Left kidney (tissue), 2 donors: ENCODE results near the gene FLNB. TPM values are rescaled to one million over a fixed set of nuclear protein-coding genes. Genes with fewer than 3 reads are reported as not detected.

Experiments used
- DNase-seq: peaks from one replicate; pipeline ENCODE4 v3.0.0-alpha.2; 2013
- polyA plus RNA-seq: library from polyadenylated mRNA; unstranded; fragments of 120-200 nt; gene quantifications from one replicate; pipeline ENCODE4 v1.2.1, GENCODE V29; 2013; ENCODE audit not compliant: insufficient read length

The FLNB gene
- polyA plus RNA-seq, 1 donor: 176 TPM

DNA sequence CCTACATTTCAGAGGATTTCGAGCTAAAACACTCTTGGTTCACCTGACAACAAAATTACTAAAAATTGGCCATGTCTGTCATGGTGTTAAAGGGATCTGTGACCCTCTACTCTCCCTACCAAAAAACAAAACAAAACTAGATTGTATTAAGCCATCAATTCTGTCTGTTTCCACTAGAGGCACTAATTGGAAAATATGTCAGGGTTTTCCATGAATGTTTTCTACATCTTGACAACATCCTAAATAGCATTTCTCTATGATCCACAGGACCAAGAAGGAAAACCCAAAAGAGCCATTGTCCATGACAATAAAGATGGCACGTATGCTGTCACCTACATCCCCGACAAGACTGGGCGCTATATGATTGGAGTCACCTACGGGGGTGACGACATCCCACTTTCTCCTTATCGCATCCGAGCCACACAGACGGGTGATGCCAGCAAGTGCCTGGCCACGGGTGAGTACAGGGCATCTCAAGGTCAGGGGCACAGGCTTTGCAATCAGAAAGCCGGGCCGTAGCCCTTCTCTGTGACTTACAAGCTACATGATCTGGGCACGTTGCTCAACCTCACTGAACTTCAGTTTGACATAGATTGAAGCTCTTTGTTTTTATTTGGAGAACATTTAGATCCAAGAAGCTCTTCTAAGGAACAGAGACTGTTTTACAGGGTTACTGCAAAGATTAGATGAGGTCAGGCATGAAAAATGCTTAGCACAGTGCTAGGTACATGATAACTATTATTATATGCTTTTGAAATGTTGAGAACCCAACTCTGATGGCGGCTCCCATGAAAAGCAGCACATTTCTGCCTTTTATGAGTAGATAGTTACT is 127.7 kb downstream of the FLNB start:
- no peak for DNase-seq

DNA sequence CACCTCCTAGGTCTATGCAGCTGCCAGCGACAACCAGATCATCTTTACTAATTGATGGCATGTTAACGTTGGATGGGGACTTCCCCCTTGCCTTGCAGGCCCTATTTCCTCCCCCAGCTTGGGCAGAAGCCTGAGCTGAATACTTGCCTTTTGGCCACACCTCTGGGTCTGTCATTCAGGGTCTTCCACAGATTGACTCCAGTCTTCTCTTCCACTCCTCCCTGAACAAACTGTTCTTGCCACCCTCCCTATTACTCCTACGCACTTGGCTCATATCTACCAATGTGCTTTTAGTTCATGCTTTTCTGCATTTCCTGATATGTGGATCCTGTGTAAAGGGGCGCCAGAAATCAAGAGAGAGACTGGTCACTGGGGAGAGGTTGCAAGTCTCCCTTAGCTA is 129.1 kb downstream of the FLNB start:
- DNase-seq: no peak

DNA sequence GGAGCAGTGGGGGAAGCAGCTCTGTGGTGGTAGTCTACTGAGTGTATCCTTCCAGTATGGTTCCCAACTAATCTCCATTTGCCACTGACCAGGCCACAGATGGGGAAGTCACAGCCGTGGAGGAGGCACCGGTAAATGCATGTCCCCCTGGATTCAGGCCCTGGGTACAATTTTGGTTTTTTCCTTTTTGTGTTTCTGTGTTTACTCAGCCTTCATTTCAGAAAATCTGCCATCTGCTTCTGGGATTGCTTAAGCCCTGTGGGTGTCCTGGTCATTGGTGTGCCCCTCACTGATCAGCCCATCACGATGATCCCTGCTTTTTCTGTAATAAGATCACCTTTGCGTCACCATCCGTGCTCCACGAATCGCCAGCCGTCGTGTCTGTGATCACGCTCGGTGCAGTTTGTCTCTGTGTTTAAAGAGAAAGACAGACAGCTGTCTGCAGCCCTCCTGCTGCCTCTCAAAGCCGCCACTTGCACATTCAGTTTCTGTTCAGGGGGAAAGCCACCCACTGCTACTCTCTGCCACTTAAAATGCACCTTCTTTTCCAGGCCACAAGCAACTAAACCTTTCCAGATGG is 133.6 kb downstream of the FLNB start:
- DNase-seq: no peak

DNA sequence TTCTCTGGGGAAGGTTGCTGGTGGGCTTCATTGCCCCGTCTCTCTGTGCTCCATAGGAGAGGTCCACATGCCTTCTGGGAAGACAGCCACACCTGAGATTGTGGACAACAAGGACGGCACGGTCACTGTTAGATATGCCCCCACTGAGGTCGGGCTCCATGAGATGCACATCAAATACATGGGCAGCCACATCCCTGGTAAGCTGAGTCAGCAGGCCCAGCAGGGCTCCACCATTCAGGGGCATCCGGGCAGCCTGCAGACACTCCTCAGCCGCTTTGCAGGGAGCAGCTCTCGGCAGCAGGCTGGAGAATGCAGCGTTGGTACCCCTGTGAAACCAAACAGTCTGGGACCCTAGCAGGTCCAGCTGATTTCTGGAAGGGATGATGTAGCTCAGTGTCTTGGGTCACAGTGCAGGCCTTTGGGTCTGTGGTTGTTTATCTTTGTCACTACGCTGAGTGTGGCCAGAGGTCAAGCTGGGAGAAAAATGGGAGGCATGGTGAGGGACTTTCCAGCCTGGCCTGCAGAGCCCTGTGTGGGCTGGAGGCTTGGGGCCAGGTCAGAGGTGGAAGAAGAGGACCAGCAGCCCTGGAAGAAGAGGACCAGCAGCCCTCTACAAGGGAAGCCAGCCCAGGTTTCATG is 135.3 kb downstream of the FLNB start:
- DNase-seq: no peak

DNA sequence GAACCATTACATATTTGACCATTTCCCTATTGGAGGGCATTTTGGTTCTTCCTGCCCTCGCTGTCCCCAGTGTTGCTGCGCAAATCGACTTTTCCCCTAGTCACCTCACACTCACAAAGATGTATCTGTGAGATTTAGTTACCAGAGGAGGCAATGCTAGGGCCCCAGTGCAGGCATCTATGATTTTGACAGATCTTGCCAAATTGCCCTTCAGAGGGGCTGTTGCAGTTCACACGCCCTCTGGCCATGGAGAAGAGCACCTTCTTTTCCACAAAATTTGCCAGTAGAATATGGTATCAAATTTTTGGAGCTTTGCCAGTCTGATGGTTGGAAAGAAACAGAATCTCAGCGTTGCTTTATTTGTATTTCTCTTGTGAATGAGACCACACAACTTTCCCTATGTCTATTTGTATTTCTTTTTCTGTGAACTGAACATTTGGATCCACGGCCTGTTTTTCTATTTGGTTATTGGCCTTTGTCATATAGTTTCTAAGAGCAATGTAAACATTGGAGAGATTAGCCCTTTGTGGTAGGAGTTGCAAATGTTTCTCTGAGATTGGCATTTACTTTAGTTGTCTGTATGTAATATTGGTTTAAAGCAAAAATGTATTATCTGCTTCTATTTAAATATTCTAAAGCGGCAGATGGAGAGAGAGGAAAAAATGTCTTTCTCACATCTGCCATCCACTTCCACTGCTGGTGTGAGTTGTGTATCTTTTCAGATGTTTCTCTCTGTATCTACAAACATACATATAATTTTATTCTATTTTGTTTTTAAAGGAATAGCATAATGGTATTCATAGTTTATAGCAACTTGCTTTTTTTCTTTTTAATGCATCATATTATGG is 136.5 kb downstream of the FLNB start:
- no peak for DNase-seq

DNA sequence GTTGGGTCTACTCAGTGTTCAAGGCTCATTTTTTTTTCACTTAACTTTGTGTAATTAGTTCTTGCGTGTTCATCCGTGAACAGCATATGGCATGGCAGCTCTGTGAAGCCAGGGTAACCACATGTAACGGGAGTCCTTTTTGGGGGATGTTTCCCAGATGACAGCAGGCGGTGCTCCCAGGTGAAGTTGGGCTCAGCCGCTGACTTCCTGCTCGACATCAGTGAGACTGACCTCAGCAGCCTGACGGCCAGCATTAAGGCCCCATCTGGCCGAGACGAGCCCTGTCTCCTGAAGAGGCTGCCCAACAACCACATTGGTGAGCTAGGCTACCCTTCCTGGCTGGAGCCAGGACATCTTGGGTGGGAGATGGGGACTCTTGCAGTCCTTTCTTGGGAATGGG is 139.8 kb downstream of the FLNB start:
- DNase-seq: no peak

DNA sequence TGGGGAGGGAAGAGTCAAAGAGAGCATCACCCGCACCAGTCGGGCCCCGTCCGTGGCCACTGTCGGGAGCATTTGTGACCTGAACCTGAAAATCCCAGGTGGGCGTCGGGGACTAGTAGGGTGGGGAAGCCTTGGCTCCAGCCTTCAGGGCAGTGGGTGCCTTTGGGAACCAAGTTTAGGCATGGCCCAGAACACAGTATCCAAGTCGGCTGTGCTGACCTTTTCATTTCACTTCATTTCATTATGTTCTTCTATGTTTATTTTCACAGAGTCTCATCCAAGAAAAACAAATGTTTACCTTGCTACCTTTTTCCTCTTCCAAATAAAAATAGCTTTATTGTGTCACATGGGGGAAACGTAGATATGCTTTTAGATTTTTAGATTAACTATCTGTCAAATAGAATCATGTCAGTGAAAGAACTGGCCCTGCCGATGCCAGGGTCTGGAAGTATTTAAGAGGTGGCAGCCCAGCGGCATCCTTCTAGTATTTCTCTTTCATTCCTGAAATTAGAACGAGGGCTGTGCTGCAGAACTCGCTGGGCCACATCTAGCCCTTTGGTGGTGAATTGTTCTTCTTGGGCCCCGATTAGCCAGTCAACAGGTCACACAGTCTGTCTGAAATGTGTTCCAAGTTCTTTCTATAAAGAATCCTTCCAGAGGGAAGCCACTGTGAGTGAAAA is 142.0 kb downstream of the FLNB start:
- no peak for DNase-seq

DNA sequence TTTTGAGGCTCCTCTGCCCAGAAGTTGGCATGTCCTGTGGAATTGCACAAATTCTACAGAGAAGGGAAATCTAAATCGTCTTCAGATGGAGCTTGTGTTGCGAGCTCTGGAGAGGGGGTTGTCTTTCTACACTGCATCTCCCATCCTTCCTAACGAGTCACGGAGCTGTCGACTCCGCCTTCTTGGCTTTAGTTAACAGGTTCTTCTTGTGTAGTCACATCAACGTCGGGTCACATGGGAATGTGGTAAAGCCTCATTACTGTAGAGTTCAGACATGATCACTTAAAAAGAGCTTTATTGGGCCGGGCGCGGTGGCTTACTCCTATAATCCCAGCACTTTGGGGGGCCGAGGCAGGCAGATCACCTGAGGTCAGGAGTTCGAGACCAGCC is 142.6 kb downstream of the FLNB start:
- DNase-seq: no peak

DNA sequence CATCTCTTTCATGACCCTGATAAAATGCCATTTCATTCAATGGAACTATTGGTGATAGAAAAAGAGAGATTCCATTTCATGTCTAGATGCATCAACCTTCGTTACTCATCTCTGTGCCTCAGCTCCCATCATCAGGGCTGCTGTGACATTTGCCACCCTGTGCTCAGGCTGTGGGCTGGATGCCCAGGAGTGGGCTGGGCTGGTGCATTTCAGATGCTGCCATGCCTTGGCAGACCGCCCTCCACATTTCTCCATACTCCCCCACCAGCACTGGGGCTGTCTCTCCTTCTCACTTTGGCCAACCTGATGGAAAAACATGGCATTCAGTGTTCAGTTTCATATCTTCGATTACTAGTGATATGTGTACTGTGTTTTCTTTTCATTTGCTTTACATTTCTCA is 143.4 kb downstream of the FLNB start:
- no peak for DNase-seq

DNA sequence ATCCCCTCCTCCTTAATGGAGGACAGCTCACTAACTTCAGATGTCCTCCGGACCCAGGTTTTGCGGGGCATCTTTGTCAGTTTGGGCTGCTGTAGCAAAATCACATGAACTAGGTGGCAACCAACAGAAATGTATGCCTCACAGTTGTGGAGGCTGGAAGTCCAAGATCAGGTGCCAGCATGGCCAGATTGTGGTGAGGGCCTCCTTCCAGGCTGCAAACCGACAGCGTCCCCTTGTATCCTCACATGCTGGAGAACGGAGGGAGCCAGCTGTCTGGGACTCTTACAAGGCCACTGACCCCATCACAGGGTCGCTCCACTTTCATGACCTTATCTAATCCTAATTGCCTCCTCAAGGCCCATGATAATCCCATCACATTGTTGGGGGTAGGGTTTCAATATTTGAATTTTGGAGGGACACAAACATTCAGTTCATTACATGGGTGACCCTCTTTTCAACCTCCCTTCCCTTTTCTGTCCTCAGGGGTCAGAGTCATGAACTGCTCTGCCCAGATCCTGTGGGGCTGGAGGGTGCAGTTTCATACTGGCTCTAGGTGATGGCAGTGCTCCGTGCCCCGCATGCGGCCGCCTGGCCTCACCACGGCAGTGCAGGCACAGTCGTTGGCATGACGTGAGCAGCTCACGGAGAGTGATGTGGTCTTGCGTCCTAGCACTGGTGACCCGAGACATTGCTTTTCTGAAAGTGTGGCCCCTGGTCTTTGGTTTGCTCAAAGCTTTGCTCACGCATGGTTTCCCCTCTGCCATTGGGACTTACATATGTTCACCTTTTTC is 144.2 kb downstream of the FLNB start:
- no peak for DNase-seq

DNA sequence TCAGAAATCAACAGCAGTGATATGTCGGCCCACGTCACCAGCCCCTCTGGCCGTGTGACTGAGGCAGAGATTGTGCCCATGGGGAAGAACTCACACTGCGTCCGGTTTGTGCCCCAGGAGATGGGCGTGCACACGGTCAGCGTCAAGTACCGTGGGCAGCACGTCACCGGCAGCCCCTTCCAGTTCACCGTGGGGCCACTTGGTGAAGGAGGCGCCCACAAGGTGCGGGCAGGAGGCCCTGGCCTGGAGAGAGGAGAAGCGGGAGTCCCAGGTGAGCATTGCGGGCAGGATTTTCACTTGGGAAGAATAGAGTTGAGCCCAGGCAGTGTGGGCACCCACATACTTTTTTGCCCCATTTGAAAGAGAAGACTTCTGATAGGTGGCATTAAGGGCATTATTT is 145.1 kb downstream of the FLNB start:
- DNase-seq: no peak

DNA sequence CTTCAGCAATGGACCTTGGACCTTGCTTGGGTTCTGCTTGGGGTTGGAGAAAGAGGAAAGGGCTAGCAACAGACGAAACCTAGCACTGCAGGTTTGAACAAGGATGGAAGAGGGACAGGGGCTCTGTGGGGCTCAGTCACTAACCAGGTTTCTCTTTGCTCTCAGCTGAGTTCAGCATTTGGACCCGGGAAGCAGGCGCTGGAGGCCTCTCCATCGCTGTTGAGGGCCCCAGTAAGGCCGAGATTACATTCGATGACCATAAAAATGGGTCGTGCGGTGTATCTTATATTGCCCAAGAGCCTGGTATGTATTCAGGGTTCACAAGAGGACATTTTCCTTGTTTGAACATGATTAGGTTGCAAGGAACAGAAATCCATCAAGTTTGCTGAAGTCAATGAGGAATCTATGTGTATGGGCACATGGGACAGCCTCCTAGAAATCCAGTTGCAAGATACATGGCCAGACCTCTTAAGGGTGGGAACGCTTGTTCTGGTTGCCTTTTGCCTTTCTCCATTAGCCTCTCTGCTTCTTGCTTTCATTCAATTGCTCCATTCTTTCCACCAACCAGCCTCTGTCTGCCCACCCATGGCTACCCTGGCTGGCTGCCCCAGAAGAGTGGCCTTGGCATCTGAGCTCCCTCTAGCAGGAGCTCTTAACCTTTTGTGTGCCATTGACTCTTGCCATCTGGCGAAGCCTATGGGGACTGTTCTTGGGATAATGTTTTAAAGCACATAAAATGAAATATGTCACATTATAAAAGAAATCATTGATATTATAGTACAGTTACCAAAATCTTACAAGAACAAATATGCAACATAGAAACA is 146.6 kb downstream of the FLNB start:
- DNase-seq: no peak

DNA sequence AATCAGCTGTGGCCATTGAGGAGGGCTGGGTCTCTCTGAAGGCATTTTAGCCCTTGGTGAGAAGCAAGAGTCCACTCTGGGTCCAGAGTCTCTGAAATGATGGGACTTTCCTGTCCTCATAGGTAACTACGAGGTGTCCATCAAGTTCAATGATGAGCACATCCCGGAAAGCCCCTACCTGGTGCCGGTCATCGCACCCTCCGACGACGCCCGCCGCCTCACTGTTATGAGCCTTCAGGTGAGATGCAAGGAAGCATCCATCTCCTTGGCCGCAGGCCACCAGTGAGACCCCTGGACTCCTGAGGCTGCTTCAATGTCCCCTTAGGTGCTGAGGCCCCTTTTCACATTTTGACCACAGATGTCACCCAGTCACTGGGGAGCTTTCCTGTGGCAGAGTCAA is 147.6 kb downstream of the FLNB start:
- DNase-seq: no peak

DNA sequence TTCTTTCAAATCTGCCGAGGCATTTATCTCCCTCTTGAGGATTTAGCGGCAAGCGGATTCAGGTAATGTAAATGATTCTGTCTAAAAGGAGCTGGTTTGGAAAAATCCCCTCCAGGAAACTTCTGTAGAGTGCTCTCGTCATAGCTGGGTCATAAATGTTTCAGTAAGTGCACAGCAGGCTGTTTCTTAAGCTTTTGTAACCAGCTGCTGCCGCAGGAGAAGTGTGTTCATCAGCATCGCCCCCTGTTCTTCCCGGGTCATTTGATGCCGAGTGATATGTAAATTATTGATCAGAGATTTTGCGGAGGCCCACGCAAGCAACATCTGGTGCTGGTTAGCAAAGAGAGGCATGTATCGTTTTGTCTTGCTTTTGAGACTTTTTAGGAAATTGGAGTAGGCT is 149.5 kb downstream of the FLNB start:
- DNase-seq: no peak

DNA sequence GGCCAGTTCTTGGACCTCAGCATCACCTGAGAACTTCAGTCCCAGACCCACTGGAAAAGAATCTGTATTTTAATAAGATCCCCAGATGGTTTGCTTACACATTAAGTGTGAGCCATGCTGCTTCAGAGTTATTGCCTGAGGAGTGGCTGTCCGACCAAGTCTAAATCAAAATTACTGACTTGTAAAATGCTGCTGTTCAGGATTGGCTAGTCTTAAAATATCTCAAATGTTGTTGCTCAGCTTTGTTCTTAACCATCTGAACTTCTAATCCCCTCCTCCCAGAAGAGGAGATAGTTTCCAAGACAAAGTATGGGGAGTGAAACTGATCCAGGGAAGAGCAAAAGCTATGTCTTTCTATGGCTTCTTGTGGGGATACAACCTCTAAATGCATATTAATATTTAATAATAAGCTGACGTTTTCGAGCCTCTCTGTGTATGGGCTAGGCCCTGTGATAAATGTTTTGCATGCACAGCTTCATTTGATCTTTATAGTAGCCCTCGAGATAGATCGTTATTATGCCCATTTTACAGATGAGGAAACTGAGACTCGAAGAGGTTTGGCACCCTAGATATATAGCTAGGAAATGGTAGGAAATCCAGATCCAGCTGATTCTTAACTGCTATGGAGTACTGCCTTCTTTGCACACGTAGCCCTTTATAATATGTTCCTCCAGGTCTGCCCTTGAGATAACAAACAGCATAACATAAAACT is 150.4 kb downstream of the FLNB start:
- no peak for DNase-seq

DNA sequence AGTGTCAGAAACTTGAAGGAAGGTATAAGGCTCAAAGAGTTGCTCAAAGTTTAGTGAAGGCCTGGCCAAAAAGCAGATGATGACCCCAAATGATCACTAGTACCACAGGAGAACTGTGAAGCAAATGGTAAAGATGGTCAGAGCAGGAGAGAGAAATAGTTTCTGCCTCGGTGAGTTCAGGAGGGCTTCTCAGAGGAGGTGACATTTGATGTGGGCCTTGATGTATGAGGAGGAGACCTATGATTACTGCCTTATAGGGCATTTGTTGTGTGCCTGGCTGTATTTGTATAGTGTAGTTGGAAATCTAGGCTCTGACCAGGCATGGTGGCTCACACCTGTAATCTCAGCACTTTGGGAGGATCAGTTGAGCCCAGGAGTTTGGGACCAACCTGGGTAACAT is 152.2 kb downstream of the FLNB start:
- no peak for DNase-seq

DNA sequence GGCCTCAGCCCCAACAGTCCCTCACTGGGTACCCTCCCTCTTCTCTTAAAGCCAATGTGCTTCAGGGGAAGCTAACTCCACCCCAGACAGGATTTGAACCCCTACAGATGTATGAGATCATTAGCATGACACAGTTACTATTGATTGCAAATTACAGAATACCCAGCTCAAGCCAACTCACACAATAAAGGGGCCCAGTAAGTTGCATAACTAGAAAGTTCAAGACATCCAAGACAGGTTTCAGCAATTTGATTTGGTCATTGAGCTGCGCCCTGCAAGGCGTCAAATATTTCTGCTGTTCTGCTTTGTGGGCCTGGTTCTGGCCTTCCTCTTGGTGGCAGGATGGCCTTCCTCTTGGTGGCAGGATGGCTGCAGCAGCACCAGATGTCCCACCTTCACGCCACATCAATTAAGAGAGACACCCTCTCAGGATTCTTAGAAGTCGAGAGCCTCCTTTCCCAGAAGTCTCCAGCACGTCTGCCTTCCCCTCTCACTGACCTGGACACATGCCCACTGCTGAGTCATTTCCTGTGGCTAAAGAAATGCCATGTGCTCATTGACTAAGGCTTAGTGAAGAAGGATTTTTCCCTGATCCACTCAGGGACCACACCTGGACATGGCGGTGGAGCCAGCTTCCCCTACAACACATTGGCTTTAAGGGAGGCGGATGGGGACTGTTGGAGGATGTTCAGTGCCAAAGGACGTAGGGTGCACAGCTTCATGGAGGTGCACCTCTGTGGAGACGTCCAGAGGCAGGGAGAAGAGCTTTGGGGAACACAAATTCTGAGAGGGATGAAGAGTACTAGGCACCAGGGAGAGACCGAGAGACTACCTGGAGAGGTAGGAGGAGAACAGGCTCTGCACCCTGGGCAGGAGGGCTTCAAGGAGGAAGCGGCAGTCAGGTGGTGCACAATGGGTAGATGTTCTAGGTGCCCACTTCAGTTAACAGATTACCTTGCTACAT is 153.5 kb downstream of the FLNB start:
- no peak for DNase-seq

DNA sequence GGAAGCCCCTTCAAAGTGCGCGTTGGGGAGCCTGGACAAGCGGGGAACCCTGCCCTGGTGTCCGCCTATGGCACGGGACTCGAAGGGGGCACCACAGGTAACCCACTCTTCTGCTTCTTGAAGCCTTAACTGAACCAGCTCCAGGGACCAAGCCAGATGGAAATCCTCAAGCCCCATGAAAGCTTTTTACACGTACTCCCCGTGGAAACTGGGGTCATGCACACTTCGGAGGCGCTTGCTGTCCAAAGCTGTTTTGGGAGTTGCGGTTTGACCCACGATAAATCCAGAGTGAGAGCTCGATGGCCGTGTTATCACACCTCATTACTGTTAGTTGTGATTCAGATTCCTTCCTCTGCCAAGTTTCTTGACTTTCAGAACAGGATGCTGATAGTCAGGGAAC is 155.0 kb downstream of the FLNB start:
- no peak for DNase-seq
